Central memory CD4-positive, alpha-beta T cell (primary cell): ENCODE results near the gene INPP5A.

ENCODE experiments used
- DNase-seq: peaks from one replicate; pipeline ENCODE4 v3.0.0; 2022

Gene INPP5A

GRCh38 chr10:132681858-132682755 is 144.5 kb downstream of the INPP5A start:
- no peak for DNase-seq

- peak; percentile 17 for DNase-seq
Observed at GRCh38 chr10:132684164-132684891, 146.7 kb downstream of the INPP5A start.

- no peak for DNase-seq
Observed at GRCh38 chr10:132685101-132685891, 147.7 kb downstream of the INPP5A start.

DNA sequence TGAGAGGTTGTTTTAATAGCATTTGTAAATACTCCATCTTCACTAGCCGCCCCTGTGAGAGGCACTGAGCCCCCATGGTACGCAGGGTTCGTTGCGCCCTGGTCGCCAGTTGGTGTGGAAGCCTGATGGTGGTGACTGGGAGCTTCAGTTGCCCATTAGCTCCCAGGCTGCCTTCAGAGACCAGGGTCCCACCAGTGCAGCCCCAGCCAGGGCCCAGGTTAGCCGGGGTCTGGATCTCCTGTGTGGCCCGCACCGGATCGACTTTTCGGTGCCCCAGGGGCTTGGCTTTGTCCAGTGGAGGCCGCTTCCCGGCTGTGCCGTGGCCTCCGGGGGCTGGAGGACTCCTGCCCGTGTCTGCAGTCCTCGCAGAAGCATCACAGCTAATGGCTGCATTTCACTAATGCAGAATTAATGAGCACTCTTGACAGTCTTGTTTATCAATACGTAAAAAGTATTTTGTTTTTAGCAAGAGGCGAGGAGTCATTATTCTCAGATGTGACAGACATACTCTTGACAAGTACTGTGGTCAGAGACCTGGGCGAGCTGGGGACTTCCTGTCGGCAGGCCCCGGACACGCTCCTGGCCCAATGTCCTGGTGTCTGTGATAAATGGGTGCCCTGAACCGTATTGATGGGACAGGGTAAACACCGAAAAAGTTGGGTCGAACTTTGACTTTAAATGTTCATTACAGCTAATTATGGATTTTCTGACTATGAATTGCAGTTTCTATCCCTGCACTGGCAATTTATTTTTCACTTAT is 148.5 kb downstream of the INPP5A start:
- DNase-seq: no peak

DNA sequence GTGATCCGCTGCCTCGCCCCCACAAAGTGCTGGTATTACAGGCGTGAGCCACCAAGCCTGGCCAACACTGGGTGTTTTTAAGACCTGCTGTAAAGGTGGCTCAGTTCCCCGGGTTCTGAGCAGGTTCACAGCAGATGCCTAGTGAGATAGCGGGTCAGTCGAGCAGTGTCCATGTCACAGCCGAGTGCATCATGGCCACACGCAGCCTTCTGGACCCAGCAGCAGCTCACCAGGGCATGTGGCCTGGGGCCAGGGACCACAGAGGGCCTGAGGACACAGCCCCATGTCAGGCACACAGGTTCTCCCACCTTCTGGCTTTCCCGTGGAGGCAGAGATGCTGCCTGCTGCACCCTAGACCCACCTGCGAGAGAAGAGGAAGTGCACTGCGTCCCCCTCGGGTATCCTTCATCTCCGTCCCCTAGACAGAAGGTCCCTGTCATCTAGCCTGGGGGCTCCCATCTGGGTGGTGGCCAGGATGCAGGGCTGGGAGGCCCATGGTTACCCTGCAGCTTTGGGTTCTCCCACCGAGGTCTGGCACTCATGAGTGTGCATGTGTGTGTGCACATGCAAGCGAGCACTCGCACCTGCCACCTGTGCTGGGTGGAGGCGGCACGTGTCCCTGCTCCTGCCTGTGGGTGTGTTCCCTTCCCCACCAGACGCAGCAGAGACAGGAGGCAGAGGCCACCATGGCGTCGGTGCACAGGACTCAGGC is 149.8 kb downstream of the INPP5A start:
- no peak for DNase-seq

- no peak for DNase-seq
Observed at GRCh38 chr10:132687893-132688579, 150.4 kb downstream of the INPP5A start.

GRCh38 chr10:132688580-132689420 is 151.2 kb downstream of the INPP5A start:
- DNase-seq: no peak

DNA sequence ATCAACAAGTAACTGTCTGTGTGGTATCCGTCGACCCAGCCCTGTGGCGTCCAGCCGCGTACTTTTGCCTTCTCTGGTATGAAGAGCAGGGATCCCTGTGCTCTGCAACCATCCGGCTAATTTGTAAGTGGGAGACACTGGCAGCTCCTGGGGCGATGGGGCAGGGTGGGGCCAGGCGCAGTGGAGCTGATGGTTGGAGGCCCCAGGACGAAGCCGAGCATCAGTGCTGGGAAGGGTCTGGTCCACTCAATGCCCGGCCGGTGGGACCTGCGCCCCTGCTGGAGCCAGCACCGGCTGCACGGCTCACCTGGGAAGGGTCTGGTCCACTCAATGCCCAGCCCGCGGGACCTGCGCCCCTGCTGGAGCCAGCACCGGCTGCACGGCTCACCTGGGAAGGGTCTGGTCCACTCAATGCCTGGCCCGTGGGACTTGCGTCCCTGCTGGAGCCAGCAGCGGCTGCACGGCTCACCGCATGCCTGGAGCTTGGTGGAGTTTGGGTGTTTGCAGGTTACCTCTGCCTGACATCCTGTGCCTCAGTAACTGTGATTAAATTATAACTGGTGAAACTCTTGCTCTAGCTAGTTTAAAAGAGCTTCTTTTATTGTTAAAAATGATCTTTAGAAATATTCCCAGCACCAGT is 152.3 kb downstream of the INPP5A start:
- DNase-seq: no peak

DNA sequence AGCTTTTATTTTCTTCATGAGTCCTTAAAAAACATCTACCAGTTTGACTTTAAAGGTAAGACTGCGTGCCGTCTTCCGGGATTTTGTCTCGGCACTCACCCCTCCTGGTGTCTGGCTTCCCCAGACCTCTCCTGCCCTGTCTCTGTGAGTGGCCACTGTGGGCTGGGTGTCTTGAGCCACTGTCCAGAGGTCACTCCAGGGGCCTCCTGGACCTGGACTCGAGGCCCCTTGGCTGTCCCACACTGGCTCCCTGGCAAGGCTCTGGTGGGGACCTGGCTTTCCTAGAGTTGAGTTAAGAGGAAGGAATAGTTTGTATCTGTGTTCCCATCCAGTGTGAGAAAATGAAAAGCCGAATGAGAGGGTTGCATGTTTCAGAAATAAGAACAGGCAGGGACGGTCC is 152.8 kb downstream of the INPP5A start:
- no peak for DNase-seq

GRCh38 chr10:132690821-132691610 is 153.4 kb downstream of the INPP5A start:
- DNase-seq: no peak

DNA sequence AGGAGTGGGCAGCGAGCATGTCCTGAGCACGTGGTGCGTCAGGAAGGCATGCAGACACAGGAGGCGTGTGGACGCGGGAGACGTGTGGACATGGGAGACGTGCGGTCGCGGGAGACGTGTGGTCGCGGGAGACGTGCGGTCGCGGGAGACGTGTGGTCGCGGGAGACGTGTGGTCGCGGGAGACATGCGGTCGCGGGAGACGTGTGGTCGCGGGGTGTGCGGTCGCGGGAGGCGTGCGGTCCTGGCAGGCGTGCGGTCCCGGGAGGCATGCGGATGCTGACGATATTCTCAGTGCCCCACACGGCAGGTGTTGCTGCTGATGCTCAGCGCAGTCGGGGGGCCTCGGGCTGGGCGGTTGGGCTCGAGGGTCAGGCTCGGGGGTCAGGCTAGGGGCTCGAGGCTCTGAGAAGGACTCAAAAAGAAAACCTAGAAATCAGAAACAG is 154.1 kb downstream of the INPP5A start:
- DNase-seq: no peak

- no peak for DNase-seq
Observed at GRCh38 chr10:132692311-132692710, 154.7 kb downstream of the INPP5A start.

- DNase-seq: no peak
Observed at GRCh38 chr10:132693676-132694075, 156.1 kb downstream of the INPP5A start.

DNA sequence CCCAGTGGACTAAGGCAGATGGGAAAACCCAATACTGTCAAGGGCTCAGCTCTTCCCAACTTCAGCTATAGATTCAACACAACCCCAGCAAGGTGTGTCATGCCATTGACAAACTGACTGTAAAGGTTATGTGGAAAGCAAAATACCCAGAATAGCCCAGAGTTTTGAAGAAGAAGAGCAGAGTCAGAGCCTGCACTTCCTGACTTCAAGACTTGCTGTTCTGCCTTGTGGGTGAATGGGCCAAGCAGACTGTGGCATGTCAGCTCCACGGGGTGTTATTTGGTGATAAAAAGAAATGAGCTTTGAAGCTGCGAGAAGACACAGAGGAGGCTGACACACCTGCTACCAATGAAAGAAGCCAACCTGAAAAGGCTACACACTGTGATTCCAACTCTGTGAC is 158.6 kb downstream of the INPP5A start:
- DNase-seq: no peak

DNA sequence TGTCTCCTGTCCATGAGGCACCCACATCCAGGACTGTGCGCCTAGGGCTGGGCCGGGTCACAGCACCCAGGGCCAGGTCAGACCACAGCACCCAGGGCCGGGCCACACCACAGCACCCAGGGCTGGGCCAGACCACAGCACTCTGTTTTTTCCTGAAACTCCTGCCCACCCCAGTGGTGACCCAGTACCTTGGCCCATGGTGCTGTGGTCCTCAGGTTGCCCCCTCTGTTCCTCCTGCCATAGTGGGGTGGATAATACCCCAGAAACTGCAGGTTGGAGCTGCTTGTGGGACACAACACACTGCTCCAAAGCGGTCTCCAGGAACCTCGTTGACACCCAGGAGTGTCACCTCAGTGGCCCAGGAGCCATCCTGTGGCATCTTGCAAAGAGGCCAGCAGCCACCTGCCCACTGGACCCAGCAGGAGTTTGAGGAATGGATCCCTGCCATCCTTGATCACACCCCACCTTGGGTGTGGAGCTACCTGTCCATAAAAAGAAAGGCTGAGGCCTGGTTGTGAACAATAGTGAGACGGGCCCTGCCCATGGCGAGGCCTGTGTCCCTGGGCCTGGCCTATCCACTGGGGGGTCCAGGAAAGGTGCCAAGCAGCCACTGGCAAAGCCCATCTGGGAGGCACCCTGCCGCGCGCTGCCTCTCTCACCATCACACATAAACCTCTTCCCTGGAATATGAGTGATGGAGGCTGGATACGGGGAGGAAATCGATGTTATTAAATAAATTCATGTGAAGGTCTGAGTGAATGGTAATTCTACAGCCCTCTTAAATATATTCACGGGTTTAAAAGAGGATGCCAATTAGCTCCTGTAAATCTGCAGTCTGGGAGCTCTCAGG is 159.4 kb downstream of the INPP5A start:
- DNase-seq: no peak

GRCh38 chr10:132697578-132698200 is 160.1 kb downstream of the INPP5A start:
- DNase-seq: no peak

DNA sequence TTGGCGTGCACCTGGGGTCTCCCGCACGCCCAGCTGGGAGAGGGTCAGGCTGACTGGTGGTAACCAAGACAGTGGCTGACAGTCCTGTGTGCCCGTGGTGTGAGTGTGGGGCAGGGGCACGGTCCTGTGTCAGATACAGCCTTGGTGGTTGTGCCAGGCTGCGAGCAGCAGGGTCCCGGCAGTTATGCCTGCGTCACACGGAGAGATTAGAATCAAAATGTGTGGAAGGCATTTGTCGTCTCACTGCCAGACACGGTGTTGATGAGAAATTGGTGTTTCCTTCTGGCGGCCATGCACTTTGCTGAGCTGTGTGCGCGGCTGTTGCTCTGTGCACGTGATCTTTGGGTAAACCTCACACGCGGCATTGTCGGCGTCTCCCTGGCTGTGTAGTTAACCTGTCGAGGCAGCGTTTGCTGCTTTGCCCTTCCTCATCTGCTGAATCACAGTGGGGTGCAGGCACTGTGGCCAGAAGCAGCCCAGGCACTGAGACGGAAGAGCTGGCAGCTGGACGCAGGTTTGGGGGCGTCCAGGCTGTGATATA is 160.7 kb downstream of the INPP5A start:
- DNase-seq: no peak
